Measurements from ENCODE around the gene GPR137B. TPM values are rescaled to one million over a fixed set of nuclear protein-coding genes. Genes with fewer than 3 reads are reported as not detected.

The GPR137B gene
- total RNA-seq, 2 donors from 2014 or later, result 13.6 to 14.3 TPM

DNA sequence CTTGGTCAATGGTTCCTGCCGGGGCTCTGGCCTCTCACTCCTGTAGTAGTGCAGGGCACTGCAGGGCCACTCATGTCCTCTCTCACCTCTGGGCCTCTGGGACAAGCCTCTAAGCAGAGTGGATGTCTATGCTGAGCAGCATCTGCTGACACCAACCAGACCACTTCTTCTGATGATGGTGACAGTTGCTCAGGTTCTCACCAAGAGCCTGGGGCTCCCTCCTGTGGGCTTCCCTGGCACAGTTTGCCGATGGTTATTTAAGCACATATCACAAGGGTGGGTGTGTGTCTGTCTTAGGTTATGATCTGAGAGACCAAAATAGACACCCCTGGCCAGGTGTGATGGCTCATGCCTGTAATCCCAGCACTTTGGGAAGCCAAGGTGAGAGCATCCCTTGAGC is 17.4 kb upstream of the GPR137B start:
- H3K36me3 Mint-ChIP-seq (ENCODE audit: low read depth), result peaks cover 2% of the 10 kb centered on the region
- DNase-seq (no peak), ATAC-seq (no peak)
- H3K27ac Mint-ChIP-seq, result no peak overlapping the region
- peaks cover 34% of the 10 kb centered on the region for H3K27me3 Mint-ChIP-seq
- H3K9me3 ChIP-seq (ENCODE audit: control insufficient read depth, low read length, poor library complexity, severe bottlenecking), result no peaks in the 10 kb centered on the region
- H3K4me3 Mint-ChIP-seq, result peak overlapping the region; percentile 15
- peaks cover 7% of the 10 kb centered on the region for H3K4me1 Mint-ChIP-seq

DNA sequence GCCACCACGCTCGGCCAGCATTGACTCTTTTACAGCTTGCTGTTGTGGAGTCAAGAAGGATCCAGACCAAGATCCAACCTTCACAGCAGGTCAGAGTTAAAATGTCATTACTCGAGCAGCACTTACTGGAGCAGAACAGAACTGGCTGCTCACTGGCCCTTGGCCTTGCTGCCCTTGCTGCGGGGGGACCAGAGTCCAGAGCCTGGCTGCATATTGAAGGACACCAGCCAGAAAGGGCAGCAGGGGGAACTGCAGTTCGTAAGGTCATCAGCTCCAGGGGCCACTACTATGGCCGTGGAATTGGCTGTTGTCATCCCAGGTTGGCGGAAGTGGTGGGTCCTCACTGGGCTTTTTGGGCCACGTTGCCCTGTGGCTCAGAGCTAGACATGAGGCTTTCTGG is 15.3 kb upstream of the GPR137B start:
- H3K9me3 ChIP-seq (ENCODE audit: control insufficient read depth, low read length, poor library complexity, severe bottlenecking), result no peaks in the 10 kb centered on the region
- DNase-seq (no peak), ATAC-seq (no peak)
- H3K4me3 Mint-ChIP-seq, result no peak overlapping the region
- no peaks in the 10 kb centered on the region for H3K4me1 Mint-ChIP-seq
- no peak overlapping the region for H3K27ac Mint-ChIP-seq
- peaks cover 42% of the 10 kb centered on the region for H3K27me3 Mint-ChIP-seq
- peaks cover 2% of the 10 kb centered on the region for H3K36me3 Mint-ChIP-seq (ENCODE audit: low read depth)

DNA sequence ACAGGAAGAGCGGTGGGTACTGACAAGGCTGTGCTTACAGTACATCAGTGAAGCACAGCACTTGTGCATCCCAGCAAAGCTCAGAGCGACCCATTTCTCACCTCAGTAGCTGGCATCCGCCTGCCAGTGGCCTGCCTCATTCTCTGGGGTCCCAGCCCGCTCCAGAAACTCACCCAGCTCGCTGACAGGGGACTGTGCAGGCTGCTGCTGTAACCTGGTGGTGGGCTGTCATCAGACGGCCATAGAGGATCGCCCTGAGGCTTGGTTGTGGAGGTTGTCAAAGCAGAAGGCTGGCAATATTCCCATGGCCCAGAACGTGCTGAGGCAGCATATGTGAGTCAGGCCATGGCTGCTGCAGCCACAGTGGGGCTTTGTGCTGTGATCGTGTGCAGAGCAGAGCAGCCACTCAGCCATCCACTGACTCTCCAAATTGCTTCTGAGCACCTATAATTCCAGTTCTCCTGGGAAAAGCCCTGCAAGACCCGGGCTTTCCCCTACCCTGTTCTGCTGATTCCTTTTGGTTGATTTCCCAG is 13.6 kb upstream of the GPR137B start:
- H3K4me3 Mint-ChIP-seq, result no peak overlapping the region
- H3K9me3 ChIP-seq (ENCODE audit: control insufficient read depth, low read length, poor library complexity, severe bottlenecking), result no peaks in the 10 kb centered on the region
- no peak overlapping the region for H3K27ac Mint-ChIP-seq
- DNase-seq (no peak), ATAC-seq (no peak)
- peaks cover 43% of the 10 kb centered on the region for H3K27me3 Mint-ChIP-seq
- peaks cover 1% of the 10 kb centered on the region for H3K36me3 Mint-ChIP-seq (ENCODE audit: low read depth)
- H3K4me1 Mint-ChIP-seq, result no peaks in the 10 kb centered on the region

DNA sequence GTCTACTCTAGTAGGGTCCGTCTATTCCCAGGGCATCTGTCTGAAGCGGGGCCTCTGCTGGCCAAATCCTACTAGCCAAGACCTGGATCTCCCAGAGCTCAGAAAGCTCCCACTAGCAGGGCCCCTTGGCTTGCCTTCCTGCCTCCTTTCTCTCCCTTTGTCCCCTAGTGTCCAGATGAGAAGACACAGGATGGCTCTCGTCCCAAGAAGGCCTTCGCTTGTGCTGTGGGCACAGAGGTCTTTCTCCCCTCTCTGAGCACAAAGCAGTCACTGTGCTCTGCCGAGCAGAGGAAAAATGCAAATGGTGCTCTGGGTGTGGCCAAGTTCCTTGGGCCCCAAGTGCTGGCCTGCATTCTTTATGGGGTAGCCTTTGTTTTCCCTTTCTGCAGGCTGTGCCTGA is 13.0 kb upstream of the GPR137B start:
- ATAC-seq (no peak), DNase-seq (no peak)
- H3K36me3 Mint-ChIP-seq (ENCODE audit: low read depth), result peaks cover 2% of the 10 kb centered on the region
- no peak overlapping the region for H3K27ac Mint-ChIP-seq
- no peaks in the 10 kb centered on the region for H3K9me3 ChIP-seq (ENCODE audit: control insufficient read depth, low read length, poor library complexity, severe bottlenecking)
- no peak overlapping the region for H3K4me3 Mint-ChIP-seq
- H3K4me1 Mint-ChIP-seq, result no peaks in the 10 kb centered on the region
- peaks cover 41% of the 10 kb centered on the region for H3K27me3 Mint-ChIP-seq

DNA sequence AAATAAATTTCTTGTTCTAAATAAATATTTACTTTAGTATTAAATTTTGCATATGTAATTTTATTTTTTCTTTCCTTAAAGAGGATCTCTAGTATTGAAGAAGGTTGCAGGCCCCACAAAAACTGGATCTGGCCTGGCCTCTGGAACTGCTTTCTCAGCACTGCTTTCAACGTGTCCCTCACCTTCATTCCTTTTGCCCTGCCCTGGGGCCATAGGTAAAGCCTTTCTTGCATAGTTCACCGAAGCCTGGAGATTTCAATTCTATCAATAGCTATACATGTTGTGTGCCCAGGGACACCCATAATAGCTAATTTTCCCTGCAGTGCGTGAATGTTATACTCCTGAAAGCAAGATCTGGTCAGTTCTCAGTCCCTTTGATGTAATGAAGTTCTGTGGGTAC is 12.0 kb upstream of the GPR137B start:
- H3K36me3 Mint-ChIP-seq (ENCODE audit: low read depth), result peaks cover 2% of the 10 kb centered on the region
- DNase-seq (no peak), ATAC-seq (no peak)
- no peaks in the 10 kb centered on the region for H3K4me1 Mint-ChIP-seq
- no peak overlapping the region for H3K27ac Mint-ChIP-seq
- H3K4me3 Mint-ChIP-seq, result no peak overlapping the region
- H3K27me3 Mint-ChIP-seq, result peaks cover 49% of the 10 kb centered on the region
- H3K9me3 ChIP-seq (ENCODE audit: control insufficient read depth, low read length, poor library complexity, severe bottlenecking), result no peaks in the 10 kb centered on the region

DNA sequence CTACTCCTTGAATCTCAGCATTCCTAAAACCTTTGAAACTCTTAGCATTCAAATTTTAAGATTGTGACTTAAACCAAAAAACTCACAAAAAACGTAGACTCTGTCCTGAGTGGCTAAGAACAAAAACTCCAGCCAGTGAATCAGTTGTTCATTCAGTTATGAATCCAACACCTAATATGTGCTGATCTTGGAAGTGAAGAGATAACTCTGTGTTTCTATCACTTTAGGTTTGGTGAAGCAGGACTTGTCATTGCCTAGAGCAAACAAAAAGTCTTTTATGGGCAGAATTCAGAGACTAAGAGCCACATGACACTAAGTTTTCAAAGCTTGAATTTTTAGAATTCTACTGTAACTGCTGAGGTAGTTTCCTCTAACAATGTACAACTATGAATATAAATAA is 10.4 kb upstream of the GPR137B start:
- Mint-ChIP-seq H3K27ac (no peak overlapping the region), H3K4me3 (no peak overlapping the region), H3K4me1 (no peaks in the 10 kb centered on the region), H3K36me3 (ENCODE audit: low read depth) (peaks cover 2% of the 10 kb centered on the region), H3K27me3 (peaks cover 36% of the 10 kb centered on the region)
- H3K9me3 ChIP-seq (ENCODE audit: control insufficient read depth, low read length, poor library complexity, severe bottlenecking), result no peaks in the 10 kb centered on the region
- ATAC-seq (no peak), DNase-seq (no peak)

DNA sequence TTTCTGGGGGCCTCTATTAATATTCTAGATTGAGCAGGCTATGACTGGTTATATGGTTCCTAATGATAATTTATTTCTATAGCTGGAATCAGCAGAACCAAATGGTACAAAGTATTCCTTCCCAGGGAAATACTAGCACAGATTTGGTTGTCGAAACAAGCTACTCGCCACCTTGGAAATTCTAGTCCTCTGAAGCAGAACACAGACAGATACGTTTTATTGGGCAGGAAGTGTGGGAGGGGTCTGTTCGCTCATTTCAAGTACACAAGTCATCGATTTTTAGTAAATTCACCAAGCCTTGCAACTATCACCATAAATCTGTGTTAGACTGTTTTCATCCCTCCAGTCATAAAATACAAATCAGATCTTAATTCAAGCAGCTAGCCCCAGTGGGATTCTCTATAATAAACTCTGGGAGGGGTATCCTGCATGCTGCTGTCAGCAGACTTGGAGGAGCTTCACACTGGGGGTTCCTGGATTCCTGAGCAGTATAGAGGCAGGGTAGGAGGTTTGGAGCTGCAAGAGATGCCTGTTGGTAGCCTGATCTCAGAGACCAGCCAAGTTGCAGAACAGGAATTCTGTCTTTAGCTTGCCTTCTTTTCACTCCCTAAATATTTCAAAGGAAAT is 9.8 kb upstream of the GPR137B start:
- DNase-seq, result no peak
- no peaks in the 10 kb centered on the region for H3K4me1 Mint-ChIP-seq
- peaks cover 2% of the 10 kb centered on the region for H3K36me3 Mint-ChIP-seq (ENCODE audit: low read depth)
- H3K4me3 Mint-ChIP-seq, result no peak overlapping the region
- peaks cover 42% of the 10 kb centered on the region for H3K27me3 Mint-ChIP-seq
- no peak overlapping the region for H3K27ac Mint-ChIP-seq
- no peaks in the 10 kb centered on the region for H3K9me3 ChIP-seq (ENCODE audit: control insufficient read depth, low read length, poor library complexity, severe bottlenecking)
- ATAC-seq, result no peak

DNA sequence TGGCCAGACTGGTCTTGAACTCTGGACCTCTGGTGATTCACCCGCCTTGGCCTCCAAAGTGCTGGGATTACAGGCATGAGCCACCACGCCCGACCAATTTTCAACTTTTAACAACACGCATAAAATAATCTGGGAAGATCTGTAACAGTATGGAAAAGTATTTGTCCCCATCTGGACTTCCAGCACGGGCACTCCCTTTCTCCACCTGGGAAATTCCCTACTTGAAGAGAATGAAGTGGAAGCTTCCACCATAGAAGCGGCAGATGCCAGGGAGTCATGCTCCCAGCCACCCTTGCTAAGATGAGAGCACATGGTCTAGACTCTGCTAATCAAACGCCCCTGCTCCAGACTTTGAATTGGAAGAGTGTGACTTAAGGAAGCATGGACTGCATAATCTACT is 9.0 kb upstream of the GPR137B start:
- DNase-seq, result no peak
- Mint-ChIP-seq H3K36me3 (ENCODE audit: low read depth) (peaks cover 2% of the 10 kb centered on the region), H3K27me3 (peaks cover 39% of the 10 kb centered on the region), H3K27ac (no peak overlapping the region), H3K4me3 (no peak overlapping the region), H3K4me1 (no peaks in the 10 kb centered on the region)
- no peak for ATAC-seq
- no peaks in the 10 kb centered on the region for H3K9me3 ChIP-seq (ENCODE audit: control insufficient read depth, low read length, poor library complexity, severe bottlenecking)

DNA sequence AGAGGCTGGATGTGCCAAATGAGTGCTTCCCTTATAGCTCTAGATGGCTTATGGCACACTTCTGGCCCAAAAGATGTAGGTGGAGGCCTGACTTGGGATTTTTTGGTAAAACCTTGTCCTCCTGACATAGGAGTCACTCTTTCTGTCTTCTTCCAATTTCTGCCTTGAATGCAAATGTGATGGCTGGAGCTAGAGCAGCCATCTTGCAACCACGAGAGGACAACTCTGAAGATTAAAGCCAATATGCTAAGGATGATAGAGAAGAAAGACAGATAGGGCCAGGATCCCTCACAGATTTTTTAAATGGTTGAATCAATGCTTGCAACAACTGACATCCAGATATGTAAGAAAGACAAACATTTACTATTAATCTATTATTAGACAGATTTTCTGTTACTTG is 8.5 kb upstream of the GPR137B start:
- Mint-ChIP-seq H3K27me3 (peaks cover 42% of the 10 kb centered on the region), H3K27ac (no peak overlapping the region), H3K4me1 (peaks cover under 1% of the 10 kb centered on the region), H3K4me3 (no peak overlapping the region), H3K36me3 (ENCODE audit: low read depth) (peaks cover 2% of the 10 kb centered on the region)
- no peaks in the 10 kb centered on the region for H3K9me3 ChIP-seq (ENCODE audit: control insufficient read depth, low read length, poor library complexity, severe bottlenecking)
- no peak for ATAC-seq
- no peak for DNase-seq

DNA sequence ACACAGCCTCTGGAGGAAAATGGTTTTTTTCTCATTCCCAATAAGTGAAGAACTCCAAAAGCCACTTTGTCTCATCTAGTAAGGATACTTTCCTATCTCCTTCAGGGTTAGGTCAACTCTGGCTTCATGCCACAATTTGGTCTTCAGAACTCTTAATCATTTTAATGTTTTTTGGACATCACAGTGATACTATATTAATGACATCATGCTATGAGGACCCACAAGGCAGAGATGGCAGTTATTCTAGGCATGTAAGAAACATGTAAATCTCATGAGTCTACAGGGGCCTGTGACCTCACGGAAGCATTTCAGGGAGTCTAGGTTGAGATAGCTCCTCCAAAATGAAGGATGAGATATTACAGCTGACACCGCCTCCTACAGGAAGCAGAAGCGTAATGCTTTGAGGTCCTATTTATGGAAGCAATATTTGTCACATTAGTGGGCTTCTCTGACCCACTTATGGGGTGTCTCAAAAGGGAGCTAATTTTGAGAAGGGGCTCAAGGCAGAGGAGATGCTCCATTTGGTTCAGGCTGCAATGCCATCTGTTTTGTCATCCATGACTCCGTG is 5.0 kb upstream of the GPR137B start:
- Mint-ChIP-seq H3K36me3 (ENCODE audit: low read depth) (peaks cover 6% of the 10 kb centered on the region), H3K4me1 (peaks cover 10% of the 10 kb centered on the region), H3K27me3 (peaks cover 44% of the 10 kb centered on the region), H3K27ac (no peak overlapping the region), H3K4me3 (no peak overlapping the region)
- no peak for ATAC-seq
- DNase-seq, result no peak
- no peaks in the 10 kb centered on the region for H3K9me3 ChIP-seq (ENCODE audit: control insufficient read depth, low read length, poor library complexity, severe bottlenecking)

DNA sequence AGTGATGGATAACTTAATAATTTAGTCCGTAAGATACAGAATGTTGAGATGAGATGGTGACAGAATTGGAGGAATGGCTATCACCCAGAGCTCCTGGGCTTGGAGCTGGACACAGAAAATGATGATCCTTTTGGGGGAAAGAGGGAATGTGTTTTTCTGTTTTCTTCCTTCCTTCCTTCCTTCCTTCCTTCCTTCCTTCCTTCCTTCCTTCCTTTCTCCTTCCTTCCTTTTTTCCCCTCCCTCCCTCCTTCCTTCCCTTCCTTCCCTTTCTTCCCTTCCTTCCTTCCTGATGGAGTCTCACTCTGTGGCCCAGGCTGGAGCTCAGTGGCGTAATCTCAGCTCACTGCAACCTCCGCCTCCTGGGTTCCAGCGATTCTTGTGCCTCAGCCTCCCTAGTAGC is 2.8 kb upstream of the GPR137B start:
- Mint-ChIP-seq H3K27me3 (peaks cover 37% of the 10 kb centered on the region), H3K4me1 (peaks cover 24% of the 10 kb centered on the region), H3K27ac (no peak overlapping the region), H3K4me3 (no peak overlapping the region), H3K36me3 (ENCODE audit: low read depth) (peaks cover 7% of the 10 kb centered on the region)
- no peaks in the 10 kb centered on the region for H3K9me3 ChIP-seq (ENCODE audit: control insufficient read depth, low read length, poor library complexity, severe bottlenecking)
- DNase-seq (no peak), ATAC-seq (no peak)

DNA sequence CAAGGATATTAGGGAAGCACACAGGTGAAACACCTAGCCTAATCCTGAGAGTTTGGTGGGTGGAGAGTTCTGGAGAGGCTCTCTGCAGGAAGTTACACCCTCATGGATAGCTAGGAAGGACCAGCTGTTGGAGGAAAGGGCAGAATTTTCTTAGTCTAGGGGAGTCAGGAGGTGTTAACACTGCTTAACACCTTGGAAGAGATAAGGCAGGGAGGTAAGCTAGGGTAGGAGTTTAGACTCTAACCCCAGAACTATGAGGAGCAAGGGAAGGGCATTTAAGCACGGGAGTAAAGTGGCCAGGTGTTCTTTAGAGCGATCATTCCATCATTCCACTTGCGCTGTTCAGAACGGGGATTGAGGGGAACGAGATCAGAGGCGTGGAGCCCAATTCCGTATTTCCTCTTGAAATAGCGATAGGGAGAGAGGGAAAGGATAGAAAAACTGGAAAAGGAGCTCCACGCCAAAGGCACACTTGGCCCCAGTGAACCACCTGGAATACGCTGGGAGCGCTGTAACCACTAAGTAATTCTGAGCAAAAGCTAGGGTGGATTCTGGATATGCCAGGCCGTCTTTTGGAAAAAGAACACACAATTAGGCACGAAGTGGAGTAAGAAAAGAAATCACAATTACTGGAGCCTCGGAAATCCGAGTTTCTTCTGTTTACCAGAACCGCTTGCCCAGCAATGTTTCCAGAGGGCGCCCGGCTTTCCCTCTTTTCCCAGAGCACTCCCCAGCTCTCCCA is 1.5 kb upstream of the GPR137B start:
- no peaks in the 10 kb centered on the region for H3K9me3 ChIP-seq (ENCODE audit: control insufficient read depth, low read length, poor library complexity, severe bottlenecking)
- Mint-ChIP-seq H3K27me3 (peaks cover 28% of the 10 kb centered on the region), H3K27ac (peak overlapping the region; percentile 66), H3K4me3 (peak overlapping the region; percentile 100), H3K4me1 (peaks cover 33% of the 10 kb centered on the region), H3K36me3 (ENCODE audit: low read depth) (peaks cover 7% of the 10 kb centered on the region)
- no peak for ATAC-seq
- no peak for DNase-seq

DNA sequence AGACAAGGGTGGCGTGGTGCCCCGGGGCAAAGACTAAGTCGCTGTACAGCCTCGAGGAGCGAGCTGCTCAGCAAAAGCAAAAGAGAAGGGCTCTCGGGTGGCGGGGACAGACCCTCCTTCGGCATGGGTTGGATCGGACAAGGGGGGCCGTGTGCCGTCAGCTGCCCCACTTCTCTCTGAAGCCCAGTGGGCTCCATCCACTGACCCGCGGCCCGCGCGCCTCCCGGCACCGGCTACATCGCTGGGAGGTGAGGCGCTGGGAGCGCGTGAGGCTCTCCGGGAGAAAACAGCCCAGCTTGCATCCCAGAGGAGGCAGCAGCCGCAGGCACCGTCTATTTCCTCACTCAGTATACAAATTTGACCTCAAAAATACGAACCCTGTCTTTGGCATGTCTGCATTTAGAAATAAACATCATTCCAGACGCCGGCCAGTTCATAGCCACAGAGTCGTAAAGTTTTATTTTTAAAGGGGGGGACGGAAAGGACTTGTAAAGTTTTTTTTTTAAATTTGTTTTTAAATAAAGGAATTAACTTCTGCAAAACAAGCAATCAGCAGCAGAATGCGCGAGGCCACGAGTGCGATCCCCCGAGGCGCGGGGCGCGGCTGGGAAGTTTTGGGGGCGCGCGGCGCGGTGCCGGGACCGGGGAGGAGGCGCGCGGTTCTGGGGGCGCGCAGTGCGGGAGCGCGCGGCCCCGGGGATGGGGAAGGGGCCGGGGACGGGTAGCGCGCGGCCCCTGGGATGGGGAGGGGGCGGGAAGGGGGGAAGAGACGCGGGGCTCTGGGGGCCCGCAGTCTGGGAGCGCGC is 689 bp upstream of the GPR137B start:
- Mint-ChIP-seq H3K4me3 (peak overlapping the region; percentile 100), H3K36me3 (ENCODE audit: low read depth) (peaks cover 7% of the 10 kb centered on the region), H3K27ac (peak overlapping the region; percentile 66), H3K4me1 (peaks cover 37% of the 10 kb centered on the region), H3K27me3 (peaks cover 28% of the 10 kb centered on the region)
- peak; percentile 3 for ATAC-seq
- H3K9me3 ChIP-seq (ENCODE audit: control insufficient read depth, low read length, poor library complexity, severe bottlenecking), result no peaks in the 10 kb centered on the region
- no peak for DNase-seq
